Measurements from ENCODE around the gene CEACAM19. TPM values are rescaled to one million over a fixed set of nuclear protein-coding genes. Genes with fewer than 3 reads are reported as not detected.
A peak's percentile ranks its signal among the peaks of the same experiment; 100 is the strongest.

CEACAM19 gene
- total RNA-seq, 1 donor from 2014 or later: 1.1 TPM

- no peak overlapping the region for H3K4me3 Mint-ChIP-seq
- H3K27ac Mint-ChIP-seq: no peak overlapping the region
- DNase-seq (ENCODE audit: low spot score): no peak
- intact Hi-C loops (cut with micrococcal nuclease): no loop called here
- peaks cover 8% of the 10 kb centered on the region for H3K9me3 Mint-ChIP-seq
- H3K27me3 Mint-ChIP-seq (ENCODE audit: insufficient read depth): peaks cover 6% of the 10 kb centered on the region
- H3K36me3 Mint-ChIP-seq (ENCODE audit: low read depth): no peaks in the 10 kb centered on the region
- H3K4me1 Mint-ChIP-seq (ENCODE audit: low read depth): no peaks in the 10 kb centered on the region
Measured at GRCh38 chr19:44636439-44637389, 34.6 kb upstream of the CEACAM19 start.

- Mint-ChIP-seq H3K4me3 (no peak overlapping the region), H3K9me3 (peaks cover 4% of the 10 kb centered on the region), H3K4me1 (ENCODE audit: low read depth) (no peaks in the 10 kb centered on the region), H3K27me3 (ENCODE audit: insufficient read depth) (peaks cover 8% of the 10 kb centered on the region), H3K27ac (no peak overlapping the region), H3K36me3 (ENCODE audit: low read depth) (no peaks in the 10 kb centered on the region)
- intact Hi-C loops (cut with micrococcal nuclease): no loop called here
- no peak for DNase-seq (ENCODE audit: low spot score)
Measured at GRCh38 chr19:44637390-44637764, 33.9 kb upstream of the CEACAM19 start.

GRCh38 chr19:44640518-44640917 is 30.8 kb upstream of the CEACAM19 start:
- Mint-ChIP-seq H3K4me3 (no peak overlapping the region), H3K4me1 (ENCODE audit: low read depth) (no peaks in the 10 kb centered on the region), H3K9me3 (no peaks in the 10 kb centered on the region), H3K27me3 (ENCODE audit: insufficient read depth) (peaks cover 21% of the 10 kb centered on the region), H3K27ac (no peak overlapping the region), H3K36me3 (ENCODE audit: low read depth) (no peaks in the 10 kb centered on the region)
- no peak for DNase-seq (ENCODE audit: low spot score)
- intact Hi-C loops (cut with micrococcal nuclease): no loop called here

- H3K36me3 Mint-ChIP-seq (ENCODE audit: low read depth): no peaks in the 10 kb centered on the region
- DNase-seq (ENCODE audit: low spot score): no peak
- intact Hi-C loops (cut with micrococcal nuclease): no loop called here
- H3K9me3 Mint-ChIP-seq: no peaks in the 10 kb centered on the region
- H3K27ac Mint-ChIP-seq: no peak overlapping the region
- H3K27me3 Mint-ChIP-seq (ENCODE audit: insufficient read depth): peaks cover 21% of the 10 kb centered on the region
- H3K4me3 Mint-ChIP-seq: no peak overlapping the region
- no peaks in the 10 kb centered on the region for H3K4me1 Mint-ChIP-seq (ENCODE audit: low read depth)
Measured at GRCh38 chr19:44641501-44642265, 29.6 kb upstream of the CEACAM19 start.

- Mint-ChIP-seq H3K27me3 (ENCODE audit: insufficient read depth) (peaks cover 21% of the 10 kb centered on the region), H3K27ac (no peak overlapping the region), H3K4me3 (peak overlapping the region; percentile 24), H3K9me3 (no peaks in the 10 kb centered on the region), H3K4me1 (ENCODE audit: low read depth) (no peaks in the 10 kb centered on the region), H3K36me3 (ENCODE audit: low read depth) (no peaks in the 10 kb centered on the region)
- intact Hi-C loops (cut with micrococcal nuclease): no loop called here
- no peak for DNase-seq (ENCODE audit: low spot score)
Measured at GRCh38 chr19:44642377-44642776, 28.9 kb upstream of the CEACAM19 start.

- Mint-ChIP-seq H3K27ac (no peak within 1 kb of the TSS), H3K4me3 (peak within 1 kb of the TSS; percentile 84), H3K9me3 (no peaks in the 10 kb centered on the region), H3K4me1 (ENCODE audit: low read depth) (no peaks in the 10 kb centered on the region), H3K27me3 (ENCODE audit: insufficient read depth) (peaks cover 21% of the 10 kb centered on the region), H3K36me3 (ENCODE audit: low read depth) (no peaks in the 10 kb centered on the region)
- intact Hi-C loops (cut with micrococcal nuclease): no loop called here
- DNase-seq (ENCODE audit: low spot score): peak; percentile 6
Measured at GRCh38 chr19:44643605-44644401, 27.5 kb upstream of the CEACAM19 start, which contains the start of gene PVR. Gene PVR (plus strand): TSS chr19:44643910. CDS start chr19:44644097, 187 bp downstream.

- no peak for DNase-seq (ENCODE audit: low spot score)
- intact Hi-C loops (cut with micrococcal nuclease): no loop called here
- Mint-ChIP-seq H3K36me3 (ENCODE audit: low read depth) (no peaks in the 10 kb centered on the region), H3K27ac (no peak overlapping the region), H3K4me3 (peak overlapping the region; percentile 84), H3K4me1 (ENCODE audit: low read depth) (no peaks in the 10 kb centered on the region), H3K9me3 (no peaks in the 10 kb centered on the region), H3K27me3 (ENCODE audit: insufficient read depth) (peaks cover 21% of the 10 kb centered on the region)
Measured at GRCh38 chr19:44644402-44645016, 26.8 kb upstream of the CEACAM19 start.

- DNase-seq (ENCODE audit: low spot score): no peak
- no peak overlapping the region for H3K4me3 Mint-ChIP-seq
- intact Hi-C loops (cut with micrococcal nuclease): no loop called here
- no peaks in the 10 kb centered on the region for H3K9me3 Mint-ChIP-seq
- peaks cover 21% of the 10 kb centered on the region for H3K27me3 Mint-ChIP-seq (ENCODE audit: insufficient read depth)
- no peaks in the 10 kb centered on the region for H3K4me1 Mint-ChIP-seq (ENCODE audit: low read depth)
- no peak overlapping the region for H3K27ac Mint-ChIP-seq
- peaks cover 3% of the 10 kb centered on the region for H3K36me3 Mint-ChIP-seq (ENCODE audit: low read depth)
Measured at GRCh38 chr19:44645407-44646048, 25.8 kb upstream of the CEACAM19 start.

GRCh38 chr19:44646049-44646416 is 25.2 kb upstream of the CEACAM19 start:
- Mint-ChIP-seq H3K9me3 (no peaks in the 10 kb centered on the region), H3K36me3 (ENCODE audit: low read depth) (peaks cover 3% of the 10 kb centered on the region), H3K27ac (no peak overlapping the region), H3K27me3 (ENCODE audit: insufficient read depth) (peaks cover 19% of the 10 kb centered on the region), H3K4me1 (ENCODE audit: low read depth) (no peaks in the 10 kb centered on the region), H3K4me3 (no peak overlapping the region)
- intact Hi-C loops (cut with micrococcal nuclease): no loop called here
- DNase-seq (ENCODE audit: low spot score): no peak

GRCh38 chr19:44647144-44647543 is 24.1 kb upstream of the CEACAM19 start:
- DNase-seq (ENCODE audit: low spot score): no peak
- no peaks in the 10 kb centered on the region for H3K9me3 Mint-ChIP-seq
- intact Hi-C loops (cut with micrococcal nuclease): no loop called here
- H3K36me3 Mint-ChIP-seq (ENCODE audit: low read depth): peaks cover 7% of the 10 kb centered on the region
- H3K27ac Mint-ChIP-seq: no peak overlapping the region
- peaks cover 15% of the 10 kb centered on the region for H3K27me3 Mint-ChIP-seq (ENCODE audit: insufficient read depth)
- no peak overlapping the region for H3K4me3 Mint-ChIP-seq
- H3K4me1 Mint-ChIP-seq (ENCODE audit: low read depth): no peaks in the 10 kb centered on the region

GRCh38 chr19:44648631-44649251 is 22.5 kb upstream of the CEACAM19 start:
- no peak for DNase-seq (ENCODE audit: low spot score)
- Mint-ChIP-seq H3K27ac (no peak overlapping the region), H3K36me3 (ENCODE audit: low read depth) (peaks cover 7% of the 10 kb centered on the region), H3K9me3 (no peaks in the 10 kb centered on the region), H3K4me1 (ENCODE audit: low read depth) (no peaks in the 10 kb centered on the region), H3K4me3 (no peak overlapping the region), H3K27me3 (ENCODE audit: insufficient read depth) (peaks cover 5% of the 10 kb centered on the region)
- intact Hi-C loops (cut with micrococcal nuclease): no loop called here

Measured in activated T-helper 1 cell treated with anti-CD3 and anti-CD28 coated beads, Interleukin-12 subunit alpha, Interleukin-12 subunit beta, Interleukin-2, Interleukin-4 antibody, amounts not matched to agents 30 ng/mL and 10 ng/mL and 1 ng/mL, durations not matched to agents 14 hours and 24 hours and 36 hours (primary cell).